Spleen (tissue), 11 donors: ENCODE measurements around the gene C10orf71. TPM values are rescaled to one million over a fixed set of nuclear protein-coding genes. Genes with fewer than 3 reads are reported as not detected.

Experiments
- DNase-seq: peaks from one replicate; pipeline ENCODE4 v3.0.0-alpha.2; 2020
- H3K27ac ChIP-seq, 8 donors: fragments of 200-600 bp; sonication (generic) in 7 of 8; 1 replicate in 4 of 8; 2 replicates in 4 of 8; pipeline versions ENCODE4 v1.5.0 to v1.8.0; 2016 to 2021; ENCODE audit warnings: inconsistent platforms in 4 of 8, mild to moderate bottlenecking in 4 of 8, moderate library complexity in 1 of 8
- H3K27me3 ChIP-seq, 7 donors: fragments of 200-600 bp; sonication (generic) in 6 of 7; replicated peaks in 1 of 7; 1 replicate in 4 of 7; 2 replicates in 3 of 7; pipeline versions ENCODE4 v1.5.0 to v1.8.0; 2016 to 2021; ENCODE audit warnings: inconsistent platforms in 3 of 7, mild to moderate bottlenecking in 1 of 7
- H3K36me3 ChIP-seq, 6 donors: fragments of 200-600 bp; sonication (generic) in 5 of 6; 1 replicate in 4 of 6; 2 replicates in 2 of 6; pipeline versions ENCODE4 v1.5.0 to v1.8.0; 2016 to 2021; ENCODE audit warnings: inconsistent platforms in 2 of 6
- H3K4me1 ChIP-seq, 6 donors: fragments of 200-600 bp; sonication (generic) in 5 of 6; 1 replicate in 3 of 6; 2 replicates in 3 of 6; pipeline versions ENCODE4 v1.5.0 to v1.8.0; 2016 to 2021; ENCODE audit warnings: inconsistent platforms in 3 of 6
- H3K4me3 ChIP-seq, 8 donors: fragments of 200-600 bp; sonication (generic) in 7 of 8; 1 replicate in 4 of 8; 2 replicates in 4 of 8; pipeline versions ENCODE4 v1.5.0 to v1.8.0; 2016 to 2021; ENCODE audit warnings: inconsistent platforms in 4 of 8, mild to moderate bottlenecking in 4 of 8, moderate library complexity in 2 of 8
- H3K9me3 ChIP-seq, 8 donors: fragments of 200-600 bp; sonication (generic) in 7 of 8; 1 replicate in 4 of 8; 2 replicates in 4 of 8; pipeline versions ENCODE4 v1.5.0 to v1.8.0; 2016 to 2021; ENCODE audit warnings: inconsistent platforms in 4 of 8
- POLR2A ChIP-seq, 3 donors: fragments of 450-650 bp; IDR thresholded peaks; one replicate each; pipeline ENCODE4 v1.5.1; 2017; ENCODE audit warnings: antibody characterized with exemption in 3 of 3, mild to moderate bottlenecking in 1 of 3
- POLR2AphosphoS5 ChIP-seq, 3 donors: sonication (generic); formaldehyde crosslinking; IDR thresholded peaks; one replicate each; pipeline ENCODE4 v1.5.1; 2017; ENCODE audit warnings: antibody characterized with exemption in 3 of 3
- WGBS, 5 donors: extraction: QIAGEN DNeasy Blood & Tissue Kit in 3 of 5; methylation state at CpG; one replicate each; pipeline versions ENCODE4 v1.1.5 to v1.1.7; 2013 to 2018; 5-methylcytosine and 5-hydroxymethylcytosine counted together
- intact Hi-C: fragments of 100-400 bp; cut with DNase I; formaldehyde crosslinking; loops from one replicate; pipeline ENCODE4 v1.15.0; 2023; ENCODE audit warnings: low total_unique reads
- polyA plus RNA-seq, 3 donors: library from polyadenylated mRNA; stranded (reverse); fragments of 200-250 nt; gene quantifications; one replicate each; pipeline ENCODE4 v1.2.1, GENCODE V29; 2013
- total RNA-seq, 7 donors: library from RNA; depleted of rRNA in 3 of 7; stranded (reverse); fragments of >200 nt in 3 of 7; fragmentation: NEBNext Ultra II Directional in 4 of 7; extraction: Animal tissue kit (Norgen Biotek cat#: 25700) in 4 of 7; gene quantifications; one replicate each; pipeline versions ENCODE4 v1.1.0 to v1.2.1, GENCODE V29; 2016 to 2021
- TF ChIP-seq, protein P1 (sequence below), 11 experiments: fragments of 200-600 bp in 7 of 11; fragments of 450-650 bp in 4 of 11; sonication (generic) in 4 of 11; IDR thresholded peaks in 8 of 11; conservative IDR thresholded peaks in 3 of 11; 1 replicate in 7 of 11; 2 replicates in 4 of 11; pipeline versions ENCODE4 v1.4.0 to v1.8.0; 2016 to 2021; ENCODE audit warnings: antibody characterized with exemption in 11 of 11, inconsistent platforms in 4 of 11, mild to moderate bottlenecking in 1 of 11
- donor health status: healthy with polysubstance abuse.
- donor health status: DM: no; HTN: no; CAD: no; lungs with moderate emphysema.
- donor health status: DM: no; HTN: no; CAD: no.
- donor health status: Bipolar disorder and iron deficiency.
- donor health status: healthy.
- donor health status: DM: no; HTN: no; CAD: no.
- donor health status: DM: yes; HTN: yes; CAD: no.

C10orf71 gene
- total and polyA plus RNA-seq, 10 donors: not detected

DNA sequence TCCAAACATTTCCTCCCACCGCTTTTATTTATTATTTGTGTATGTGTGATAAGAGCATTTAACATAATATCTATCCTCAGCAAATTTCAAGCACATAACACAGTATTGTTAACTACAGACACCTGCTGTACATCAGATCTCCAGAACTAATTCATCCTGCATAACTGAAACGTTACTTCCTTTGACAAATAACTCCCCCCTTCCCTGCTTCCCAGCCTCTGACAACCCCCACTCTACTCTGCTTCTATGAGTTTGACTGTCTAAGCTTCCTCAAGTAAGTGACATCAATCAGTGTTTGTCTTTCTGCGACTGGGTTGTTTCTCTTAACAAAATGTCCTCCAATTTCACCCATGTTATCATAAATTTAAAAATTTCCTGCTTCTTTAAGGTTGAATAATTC is 22.1 kb downstream of the C10orf71 start:
- no peak overlapping the region for H3K27ac ChIP-seq
- TF ChIP-seq, protein P1, sequence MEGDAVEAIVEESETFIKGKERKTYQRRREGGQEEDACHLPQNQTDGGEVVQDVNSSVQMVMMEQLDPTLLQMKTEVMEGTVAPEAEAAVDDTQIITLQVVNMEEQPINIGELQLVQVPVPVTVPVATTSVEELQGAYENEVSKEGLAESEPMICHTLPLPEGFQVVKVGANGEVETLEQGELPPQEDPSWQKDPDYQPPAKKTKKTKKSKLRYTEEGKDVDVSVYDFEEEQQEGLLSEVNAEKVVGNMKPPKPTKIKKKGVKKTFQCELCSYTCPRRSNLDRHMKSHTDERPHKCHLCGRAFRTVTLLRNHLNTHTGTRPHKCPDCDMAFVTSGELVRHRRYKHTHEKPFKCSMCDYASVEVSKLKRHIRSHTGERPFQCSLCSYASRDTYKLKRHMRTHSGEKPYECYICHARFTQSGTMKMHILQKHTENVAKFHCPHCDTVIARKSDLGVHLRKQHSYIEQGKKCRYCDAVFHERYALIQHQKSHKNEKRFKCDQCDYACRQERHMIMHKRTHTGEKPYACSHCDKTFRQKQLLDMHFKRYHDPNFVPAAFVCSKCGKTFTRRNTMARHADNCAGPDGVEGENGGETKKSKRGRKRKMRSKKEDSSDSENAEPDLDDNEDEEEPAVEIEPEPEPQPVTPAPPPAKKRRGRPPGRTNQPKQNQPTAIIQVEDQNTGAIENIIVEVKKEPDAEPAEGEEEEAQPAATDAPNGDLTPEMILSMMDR (IDR thresholded peaks at IDR 0.05 in 8 of 11, conservative IDR thresholded peaks at IDR 0.05 in 3 of 11): no peak
- TF ChIP-seq POLR2A (IDR thresholded peaks at IDR 0.05): no peak
- no peak for TF ChIP-seq POLR2AphosphoS5 (IDR thresholded peaks at IDR 0.05)
- DNase-seq: no peak
- 64 to 75% (median 69%) methylated on average over 3 of the region's 3 CpGs for WGBS, 5 donors
- intact Hi-C loops: no loop called here
- H3K9me3 ChIP-seq: no peaks in the 10 kb centered on the region
- H3K4me1 ChIP-seq: peaks cover 0 to 26% (median 4%) of the 10 kb centered on the region in 6 donors
- no peak overlapping the region for H3K4me3 ChIP-seq
- H3K36me3 ChIP-seq: no peaks in the 10 kb centered on the region
- peaks cover 0 to 13% (median 0%) of the 10 kb centered on the region in 7 donors for H3K27me3 ChIP-seq

DNA sequence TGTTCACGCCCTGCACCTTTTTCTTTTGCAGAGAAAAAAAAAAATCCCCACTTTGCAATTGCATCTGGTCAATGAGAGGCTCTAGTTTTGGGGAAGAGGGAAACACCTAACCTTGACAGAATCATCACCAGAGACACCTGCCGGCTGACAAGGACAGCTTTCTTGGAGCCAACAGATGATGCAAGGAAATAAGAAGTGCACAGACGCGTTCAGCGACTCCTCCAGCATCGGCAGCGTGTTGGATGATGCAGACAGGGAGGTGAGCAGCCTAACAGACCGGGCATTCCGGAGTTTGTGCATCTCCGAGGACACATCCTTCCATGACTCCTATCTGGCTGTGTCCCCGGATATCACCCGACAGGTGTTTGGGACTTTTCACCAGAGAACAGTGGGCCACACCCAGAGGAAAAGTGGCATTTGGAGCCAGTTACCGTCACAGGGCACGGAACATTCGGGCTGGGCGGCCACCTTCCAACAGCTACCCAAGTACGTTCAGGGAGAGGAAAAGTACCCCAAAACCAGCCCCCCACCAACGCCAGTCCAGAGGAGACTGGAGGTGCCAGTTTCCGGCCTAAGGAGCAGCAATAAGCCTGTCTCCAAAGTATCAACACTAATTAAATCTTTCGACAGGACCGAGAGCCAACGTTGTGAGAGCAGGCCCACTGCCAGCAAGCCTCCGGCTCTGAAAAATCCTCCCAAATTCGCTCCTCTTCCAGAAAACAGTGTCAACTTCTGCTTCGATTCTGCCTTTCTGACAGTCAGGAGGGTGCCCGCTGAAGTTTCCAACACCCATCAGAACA is 23.6 kb downstream of the C10orf71 start:
- peaks cover 0 to 26% (median 4%) of the 10 kb centered on the region in 6 donors for H3K4me1 ChIP-seq
- intact Hi-C loops: no loop called here
- H3K4me3 ChIP-seq: no peak overlapping the region
- no peak overlapping the region for H3K27ac ChIP-seq
- TF ChIP-seq, protein P1 (IDR thresholded peaks at IDR 0.05 in 8 of 11, conservative IDR thresholded peaks at IDR 0.05 in 3 of 11): no peak
- TF ChIP-seq POLR2A (IDR thresholded peaks at IDR 0.05) (no peak), POLR2AphosphoS5 (IDR thresholded peaks at IDR 0.05) (no peak)
- no peaks in the 10 kb centered on the region for H3K9me3 ChIP-seq
- no peak for DNase-seq
- H3K27me3 ChIP-seq: peaks cover 0 to 13% (median 0%) of the 10 kb centered on the region in 7 donors
- WGBS, 5 donors: 89 to 94% (median 94%) methylated on average over 26 of the region's 26 CpGs
- no peaks in the 10 kb centered on the region for H3K36me3 ChIP-seq

DNA sequence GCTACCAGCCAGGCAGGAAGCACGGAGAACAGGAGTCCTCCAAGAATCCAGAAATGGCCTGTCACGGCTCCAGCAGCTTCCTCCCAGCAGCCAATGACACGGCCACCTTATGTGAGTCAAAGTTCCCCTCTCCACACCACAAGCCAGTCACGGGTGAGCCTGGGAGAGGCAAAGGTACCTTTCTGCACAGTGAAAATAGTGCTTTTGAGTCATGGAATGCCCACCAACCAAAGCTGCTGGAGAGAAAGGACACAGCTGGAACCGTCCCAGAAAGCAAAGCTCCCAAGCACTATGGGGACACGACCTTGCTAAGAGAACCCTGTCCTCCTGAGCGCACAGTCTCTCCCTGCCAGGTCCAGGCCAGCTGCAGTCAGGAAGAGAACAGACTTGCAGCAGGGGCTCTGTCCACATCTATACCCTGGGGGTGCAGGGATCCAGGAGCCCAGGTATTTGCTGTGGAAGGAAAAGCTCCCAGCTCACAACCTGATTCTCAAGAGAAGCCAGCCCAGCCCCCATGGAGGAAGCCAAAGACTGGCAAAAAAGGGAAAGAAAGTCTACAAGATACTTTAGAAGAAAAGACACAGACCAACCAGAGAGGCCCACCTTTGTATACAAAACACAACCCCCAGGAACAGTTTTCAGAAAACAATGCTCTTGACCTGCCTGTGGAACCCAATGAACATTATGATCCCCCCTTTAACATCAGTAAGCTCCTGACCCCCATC is 24.4 kb downstream of the C10orf71 start:
- WGBS, 5 donors: 34 to 64% (median 61%) methylated on average over 4 to 7 of the region's 7 CpGs
- no peak for DNase-seq
- no peak overlapping the region for H3K27ac ChIP-seq
- H3K4me3 ChIP-seq: no peak overlapping the region
- intact Hi-C loops: no loop called here
- peaks cover 0 to 10% (median 0%) of the 10 kb centered on the region in 7 donors for H3K27me3 ChIP-seq
- H3K4me1 ChIP-seq: peaks cover 0 to 22% (median 4%) of the 10 kb centered on the region in 6 donors
- no peak for TF ChIP-seq POLR2A (IDR thresholded peaks at IDR 0.05)
- TF ChIP-seq POLR2AphosphoS5 (IDR thresholded peaks at IDR 0.05): no peak
- TF ChIP-seq, protein P1 (IDR thresholded peaks at IDR 0.05 in 8 of 11, conservative IDR thresholded peaks at IDR 0.05 in 3 of 11): no peak
- H3K36me3 ChIP-seq: no peaks in the 10 kb centered on the region
- H3K9me3 ChIP-seq: no peaks in the 10 kb centered on the region

DNA sequence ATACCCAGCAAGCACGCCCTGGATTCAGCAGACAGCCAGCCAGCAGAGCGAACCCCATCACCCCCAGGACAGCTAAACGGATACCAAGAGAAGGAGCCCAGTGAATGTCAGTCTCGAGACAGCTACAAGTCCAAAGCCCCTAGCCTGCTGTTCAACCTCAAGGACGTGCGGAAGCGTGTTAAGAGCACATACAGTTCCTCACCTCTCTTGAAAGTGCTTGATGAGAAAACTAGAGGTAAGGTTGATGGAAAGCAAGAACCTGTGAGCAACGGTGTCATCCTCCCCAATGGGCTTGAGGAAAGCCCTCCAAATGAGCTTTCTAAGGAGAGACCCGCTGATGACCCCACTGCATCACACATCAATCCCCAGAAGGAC is 24.9 kb downstream of the C10orf71 start:
- intact Hi-C loops: no loop called here
- no peaks in the 10 kb centered on the region for H3K9me3 ChIP-seq
- no peak overlapping the region for H3K4me3 ChIP-seq
- peaks cover 0 to 15% (median 0%) of the 10 kb centered on the region in 7 donors for H3K27me3 ChIP-seq
- peaks cover 0 to 16% (median 2%) of the 10 kb centered on the region in 6 donors for H3K4me1 ChIP-seq
- WGBS, 5 donors: 84 to 92% (median 87%) methylated on average over 9 of the region's 9 CpGs
- no peak for DNase-seq
- no peak overlapping the region for H3K27ac ChIP-seq
- TF ChIP-seq POLR2A (IDR thresholded peaks at IDR 0.05) (no peak), POLR2AphosphoS5 (IDR thresholded peaks at IDR 0.05) (no peak)
- TF ChIP-seq, protein P1 (IDR thresholded peaks at IDR 0.05 in 8 of 11, conservative IDR thresholded peaks at IDR 0.05 in 3 of 11): no peak
- no peaks in the 10 kb centered on the region for H3K36me3 ChIP-seq
